ENCODE results near the gene TUBB6. TPM values are rescaled to one million over a fixed set of nuclear protein-coding genes. Genes with fewer than 3 reads are reported as not detected.

TUBB6 gene
- total RNA-seq, 1 donor: 312 TPM

GRCh38 chr18:12296457-12296856 lies 11.6 kb upstream of the TUBB6 start:
- Histone ChIP-seq H3K79me2 (ENCODE audit: insufficient read depth, low read length) (no peaks in the 10 kb centered on the region), H3K4me2 (ENCODE audit: insufficient read depth, low read length) (no peak overlapping the region), H3K4me3 (ENCODE audit: insufficient read depth, low read length) (no peak overlapping the region), H3K9me3 (ENCODE audit: low read depth, low read length) (no peaks in the 10 kb centered on the region), H3K27ac (ENCODE audit: low read depth, low read length) (peak overlapping the region; percentile 79), H3K36me3 (ENCODE audit: insufficient read depth, low read length) (no peaks in the 10 kb centered on the region), H2AFZ (ENCODE audit: low read length) (peak overlapping the region; percentile 47), H3K4me1 (ENCODE audit: insufficient read depth, low read length) (peaks cover 15% of the 10 kb centered on the region), H4K20me1 (ENCODE audit: insufficient read depth, low read length) (no peaks in the 10 kb centered on the region), H3K27me3 (ENCODE audit: insufficient read depth, low read length) (no peaks in the 10 kb centered on the region)
- no peak for DNase-seq (ENCODE audit: insufficient read length, low spot score, missing footprints)
- no peak for TF ChIP-seq CTCF (IDR thresholded peaks at IDR 0.05; ENCODE audit: extremely low read depth, low read depth, low read length)

- Histone ChIP-seq H3K4me1 (ENCODE audit: insufficient read depth, low read length) (peaks cover 15% of the 10 kb centered on the region), H4K20me1 (ENCODE audit: insufficient read depth, low read length) (no peaks in the 10 kb centered on the region), H3K4me3 (ENCODE audit: insufficient read depth, low read length) (no peak overlapping the region), H3K79me2 (ENCODE audit: insufficient read depth, low read length) (no peaks in the 10 kb centered on the region), H3K27ac (ENCODE audit: low read depth, low read length) (no peak overlapping the region), H3K27me3 (ENCODE audit: insufficient read depth, low read length) (no peaks in the 10 kb centered on the region), H3K9me3 (ENCODE audit: low read depth, low read length) (no peaks in the 10 kb centered on the region), H3K36me3 (ENCODE audit: insufficient read depth, low read length) (no peaks in the 10 kb centered on the region), H2AFZ (ENCODE audit: low read length) (no peak overlapping the region), H3K4me2 (ENCODE audit: insufficient read depth, low read length) (no peak overlapping the region)
- no peak for DNase-seq (ENCODE audit: insufficient read length, low spot score, missing footprints)
- no peak for TF ChIP-seq CTCF (IDR thresholded peaks at IDR 0.05; ENCODE audit: extremely low read depth, low read depth, low read length)
Measured at GRCh38 chr18:12299862-12300261, 8.2 kb upstream of the TUBB6 start.

DNA sequence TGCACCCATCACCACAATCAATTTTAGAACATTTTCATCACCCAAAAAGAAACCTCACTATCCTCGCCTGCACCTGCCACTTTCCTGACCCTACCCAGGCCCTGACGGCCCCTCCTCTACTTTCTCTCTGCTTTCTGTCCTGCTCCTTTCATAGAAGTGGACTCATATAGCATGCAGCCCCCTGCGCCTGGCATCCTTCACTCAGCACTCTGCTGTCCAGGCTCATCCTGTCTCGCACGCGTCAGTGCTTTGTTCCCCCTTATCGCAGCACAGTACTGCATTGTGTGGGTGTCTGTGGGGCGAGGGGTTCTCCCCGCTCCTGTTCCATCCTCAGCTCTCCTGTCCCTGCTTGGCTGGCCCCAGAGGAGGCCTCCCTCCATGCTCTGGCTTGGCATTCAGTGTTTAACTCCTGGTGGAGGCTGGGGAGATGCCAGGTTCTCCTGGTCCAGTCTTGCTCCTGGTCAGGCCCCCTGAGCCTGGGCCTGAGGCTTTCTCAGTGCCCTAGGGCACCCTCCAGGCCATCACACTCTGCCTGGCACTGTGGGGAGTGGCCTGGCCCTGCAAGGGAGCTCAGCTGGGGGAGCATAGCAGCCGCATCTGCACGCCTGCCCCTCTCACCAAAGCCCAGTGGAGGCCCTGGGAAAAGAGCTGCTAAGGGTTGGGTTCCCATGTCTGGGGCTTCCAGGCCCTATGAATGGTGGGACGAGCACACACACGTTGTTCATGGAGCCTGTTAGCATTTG lies 6.6 kb upstream of the TUBB6 start:
- DNase-seq (ENCODE audit: insufficient read length, low spot score, missing footprints): no peak
- H3K27ac ChIP-seq (ENCODE audit: low read depth, low read length): no peak overlapping the region
- no peak overlapping the region for H3K4me2 ChIP-seq (ENCODE audit: insufficient read depth, low read length)
- H3K4me1 ChIP-seq (ENCODE audit: insufficient read depth, low read length): peaks cover 7% of the 10 kb centered on the region
- no peaks in the 10 kb centered on the region for H3K27me3 ChIP-seq (ENCODE audit: insufficient read depth, low read length)
- peaks cover 2% of the 10 kb centered on the region for H4K20me1 ChIP-seq (ENCODE audit: insufficient read depth, low read length)
- no peaks in the 10 kb centered on the region for H3K36me3 ChIP-seq (ENCODE audit: insufficient read depth, low read length)
- H2AFZ ChIP-seq (ENCODE audit: low read length): no peak overlapping the region
- H3K4me3 ChIP-seq (ENCODE audit: insufficient read depth, low read length): no peak overlapping the region
- TF ChIP-seq CTCF (IDR thresholded peaks at IDR 0.05; ENCODE audit: extremely low read depth, low read depth, low read length): no peak
- H3K9me3 ChIP-seq (ENCODE audit: low read depth, low read length): no peaks in the 10 kb centered on the region
- peaks cover 9% of the 10 kb centered on the region for H3K79me2 ChIP-seq (ENCODE audit: insufficient read depth, low read length)

- Histone ChIP-seq H3K36me3 (ENCODE audit: insufficient read depth, low read length) (no peaks in the 10 kb centered on the region), H4K20me1 (ENCODE audit: insufficient read depth, low read length) (peaks cover 5% of the 10 kb centered on the region), H3K4me2 (ENCODE audit: insufficient read depth, low read length) (no peak overlapping the region), H3K27me3 (ENCODE audit: insufficient read depth, low read length) (no peaks in the 10 kb centered on the region), H3K79me2 (ENCODE audit: insufficient read depth, low read length) (peaks cover 17% of the 10 kb centered on the region), H3K4me3 (ENCODE audit: insufficient read depth, low read length) (no peak overlapping the region), H3K9me3 (ENCODE audit: low read depth, low read length) (no peaks in the 10 kb centered on the region), H3K4me1 (ENCODE audit: insufficient read depth, low read length) (peaks cover 6% of the 10 kb centered on the region), H2AFZ (ENCODE audit: low read length) (no peak overlapping the region), H3K27ac (ENCODE audit: low read depth, low read length) (no peak overlapping the region)
- no peak for TF ChIP-seq CTCF (IDR thresholded peaks at IDR 0.05; ENCODE audit: extremely low read depth, low read depth, low read length)
- no peak for DNase-seq (ENCODE audit: insufficient read length, low spot score, missing footprints)
Measured at GRCh38 chr18:12302391-12303147, 5.5 kb upstream of the TUBB6 start.

Data from osteoblast (primary cell).